ENCODE measurements around the gene JAKMIP3.

Gene JAKMIP3

DNA sequence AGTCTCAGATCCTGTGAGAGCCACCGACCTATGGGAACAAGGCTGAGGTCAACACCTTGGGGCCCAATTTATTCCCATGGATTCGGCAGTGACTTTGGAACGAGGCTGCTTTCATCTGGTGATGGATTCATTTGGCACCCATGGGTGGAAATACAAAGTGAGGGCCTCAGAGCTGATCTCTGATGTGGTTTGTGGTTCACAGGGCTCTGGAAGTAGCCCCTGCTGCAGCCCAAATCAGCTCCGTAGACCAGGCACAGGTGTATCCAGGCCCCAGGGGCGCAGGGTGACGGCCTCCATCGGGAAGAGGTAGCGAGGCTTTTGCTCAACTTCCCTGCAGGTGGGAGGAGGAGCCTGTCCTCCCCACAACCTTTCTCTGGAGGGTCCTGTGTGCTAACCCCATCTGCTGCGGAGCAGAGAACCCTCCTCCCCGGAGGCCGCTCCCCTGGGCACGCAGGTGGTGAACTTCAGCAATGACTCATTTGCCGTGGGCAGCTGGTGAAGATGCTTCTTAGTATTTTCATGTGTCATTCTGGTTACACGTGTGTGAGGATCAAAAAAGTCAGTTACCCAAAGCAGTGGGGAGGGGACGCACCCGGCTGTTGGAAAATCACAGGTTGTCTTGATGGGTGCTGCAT is 7.5 kb upstream of the JAKMIP3 start:
- TF ChIP-seq, protein P1, sequence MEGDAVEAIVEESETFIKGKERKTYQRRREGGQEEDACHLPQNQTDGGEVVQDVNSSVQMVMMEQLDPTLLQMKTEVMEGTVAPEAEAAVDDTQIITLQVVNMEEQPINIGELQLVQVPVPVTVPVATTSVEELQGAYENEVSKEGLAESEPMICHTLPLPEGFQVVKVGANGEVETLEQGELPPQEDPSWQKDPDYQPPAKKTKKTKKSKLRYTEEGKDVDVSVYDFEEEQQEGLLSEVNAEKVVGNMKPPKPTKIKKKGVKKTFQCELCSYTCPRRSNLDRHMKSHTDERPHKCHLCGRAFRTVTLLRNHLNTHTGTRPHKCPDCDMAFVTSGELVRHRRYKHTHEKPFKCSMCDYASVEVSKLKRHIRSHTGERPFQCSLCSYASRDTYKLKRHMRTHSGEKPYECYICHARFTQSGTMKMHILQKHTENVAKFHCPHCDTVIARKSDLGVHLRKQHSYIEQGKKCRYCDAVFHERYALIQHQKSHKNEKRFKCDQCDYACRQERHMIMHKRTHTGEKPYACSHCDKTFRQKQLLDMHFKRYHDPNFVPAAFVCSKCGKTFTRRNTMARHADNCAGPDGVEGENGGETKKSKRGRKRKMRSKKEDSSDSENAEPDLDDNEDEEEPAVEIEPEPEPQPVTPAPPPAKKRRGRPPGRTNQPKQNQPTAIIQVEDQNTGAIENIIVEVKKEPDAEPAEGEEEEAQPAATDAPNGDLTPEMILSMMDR (IDR thresholded peaks at IDR 0.05; ENCODE audit: low read depth, low read length, missing control alignments) = no peak
- in situ Hi-C loops (cut with HindIII; ENCODE audit: low sequenced_read_pairs) = no loop called here
- no peak for DNase-seq (ENCODE audit: low read depth)

DNA sequence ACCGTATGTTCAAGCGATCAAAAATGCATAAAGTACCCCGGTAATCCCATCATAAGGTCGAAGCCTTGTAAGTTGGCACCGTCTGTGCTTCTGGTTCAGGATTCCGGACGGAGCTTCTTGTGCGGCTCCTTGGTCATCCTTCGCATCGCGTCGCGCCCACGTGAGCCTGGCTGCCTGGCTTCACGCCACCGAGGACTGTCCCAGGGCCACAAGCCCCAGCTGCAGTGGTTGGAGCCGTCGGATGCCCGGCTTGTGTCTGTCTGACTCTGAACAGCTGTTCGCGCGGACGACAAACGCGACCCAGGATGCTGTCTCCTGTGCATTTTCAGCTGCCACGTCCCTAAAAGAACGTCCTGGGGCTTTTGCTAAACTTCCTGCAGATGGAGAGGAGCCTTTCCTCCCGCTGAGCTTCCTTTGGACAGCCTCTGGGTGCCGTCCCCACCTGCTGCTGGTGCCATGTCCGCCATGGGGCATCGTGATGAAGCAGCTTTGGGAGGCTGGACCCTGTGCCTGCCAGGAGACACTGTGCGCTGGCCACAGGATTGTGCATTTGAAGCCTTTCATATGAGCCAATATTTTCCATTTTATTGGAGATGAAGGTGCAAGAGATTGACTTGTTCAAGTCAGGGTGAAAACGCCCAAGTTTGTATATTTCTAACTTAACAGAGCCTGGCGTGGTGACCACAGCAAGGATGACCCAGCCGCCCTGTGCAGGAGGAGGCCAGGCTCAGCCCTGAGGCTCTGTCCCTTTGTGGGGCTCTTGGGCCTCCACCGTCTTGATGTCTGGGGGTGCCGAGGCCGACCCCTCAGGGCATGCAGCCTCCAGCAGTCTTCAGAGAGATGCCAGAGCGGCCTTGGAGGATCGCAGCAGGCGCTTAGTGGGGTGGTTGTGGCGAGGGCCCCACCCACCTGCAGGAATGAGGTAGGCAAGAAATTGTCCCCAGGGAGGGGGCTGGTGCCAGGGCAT is 6.7 kb upstream of the JAKMIP3 start:
- H3K4me3 ChIP-seq (ENCODE audit: low read depth, low read length) = no peak overlapping the region
- DNase-seq (ENCODE audit: low read depth) = no peak
- TF ChIP-seq, protein P1 (IDR thresholded peaks at IDR 0.05; ENCODE audit: low read depth, low read length, missing control alignments) = no peak
- in situ Hi-C loops (cut with HindIII; ENCODE audit: low sequenced_read_pairs) = no loop called here

More for the DNA sequence above, 7.5 kb upstream of the JAKMIP3 start:
- H3K4me3 ChIP-seq (ENCODE audit: low read depth, low read length) = no peak overlapping the region

DNA sequence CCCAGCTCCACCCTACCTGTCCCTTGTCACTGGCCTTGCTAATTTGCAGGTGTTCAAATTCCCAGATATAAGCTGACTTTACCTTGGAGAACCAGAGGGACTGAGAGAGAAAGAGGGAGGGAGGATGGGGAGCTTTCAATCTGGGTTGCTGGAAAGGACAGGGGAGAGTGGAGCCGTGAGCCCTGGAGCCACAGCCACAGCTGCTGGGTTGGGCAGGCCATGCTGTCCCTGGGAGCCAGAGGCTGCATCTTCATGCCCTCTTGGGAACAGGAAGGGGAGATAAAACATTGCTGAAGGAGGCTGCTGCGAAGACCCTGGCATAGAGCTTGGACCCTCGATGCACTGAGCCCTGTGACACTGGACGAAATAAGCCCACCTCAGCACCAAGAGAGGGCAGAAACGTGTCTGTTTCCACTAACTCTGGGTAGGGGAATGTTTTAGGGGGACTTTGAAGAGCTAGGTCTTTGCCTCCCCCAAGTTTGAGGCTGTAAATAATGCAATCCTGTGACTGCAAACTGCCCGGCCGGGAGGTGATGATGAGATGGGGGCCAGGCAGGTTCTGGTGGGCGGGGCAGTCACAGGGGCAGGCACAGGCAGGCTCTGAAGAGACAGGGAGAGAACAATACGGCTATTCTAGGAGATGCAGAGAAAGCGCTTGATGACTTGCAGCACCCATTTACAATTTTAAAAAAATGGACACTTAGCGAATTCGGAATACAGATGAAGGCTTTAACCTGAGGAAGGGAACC is 5.8 kb upstream of the JAKMIP3 start:
- H3K4me3 ChIP-seq (ENCODE audit: low read depth, low read length) = no peak overlapping the region
- TF ChIP-seq, protein P1 (IDR thresholded peaks at IDR 0.05; ENCODE audit: low read depth, low read length, missing control alignments) = no peak
- in situ Hi-C loops (cut with HindIII; ENCODE audit: low sequenced_read_pairs) = no loop called here
- DNase-seq (ENCODE audit: low read depth) = no peak

DNA sequence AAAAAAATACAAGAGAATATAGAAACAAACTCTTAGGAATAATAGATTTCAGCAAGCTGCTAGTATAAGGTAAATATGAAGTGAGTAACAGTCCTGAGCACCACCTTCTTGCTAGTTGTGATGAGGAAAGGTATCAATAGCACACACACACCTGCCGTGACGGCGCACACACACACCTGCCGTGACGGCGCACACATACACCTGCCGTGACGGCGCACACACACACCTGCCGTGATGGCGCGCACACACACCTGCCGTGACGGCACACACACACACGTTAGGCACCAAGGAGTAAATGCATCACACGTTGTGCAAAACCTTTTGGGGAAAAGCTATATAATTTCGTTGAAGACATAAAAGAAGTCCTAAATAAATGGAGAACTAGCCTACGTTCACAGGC is 4.7 kb upstream of the JAKMIP3 start:
- H3K4me3 ChIP-seq (ENCODE audit: low read depth, low read length) = no peak overlapping the region
- in situ Hi-C loops (cut with HindIII; ENCODE audit: low sequenced_read_pairs) = no loop called here
- no peak for DNase-seq (ENCODE audit: low read depth)
- TF ChIP-seq, protein P1 (IDR thresholded peaks at IDR 0.05; ENCODE audit: low read depth, low read length, missing control alignments) = no peak

DNA sequence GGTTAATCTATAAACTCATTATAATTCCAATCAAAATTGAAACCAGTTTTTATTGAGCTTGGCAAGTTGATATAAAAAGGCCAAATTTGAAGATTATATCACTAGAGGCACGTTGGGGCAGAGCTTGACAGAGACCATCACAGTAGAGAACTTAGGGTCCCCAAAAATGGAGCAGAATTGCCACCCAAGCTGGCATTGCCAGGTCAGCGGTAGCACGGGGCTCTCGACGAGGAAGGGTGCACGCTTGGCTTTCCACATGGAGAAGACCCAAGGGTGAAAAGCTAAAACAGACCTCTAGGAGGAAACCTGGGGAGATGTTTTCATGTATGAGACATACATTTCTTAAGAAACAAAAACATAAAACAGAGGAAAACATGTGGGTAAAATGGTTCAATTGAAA is 4.3 kb upstream of the JAKMIP3 start:
- no peak for DNase-seq (ENCODE audit: low read depth)
- no peak overlapping the region for H3K4me3 ChIP-seq (ENCODE audit: low read depth, low read length)
- TF ChIP-seq, protein P1 (IDR thresholded peaks at IDR 0.05; ENCODE audit: low read depth, low read length, missing control alignments) = no peak
- in situ Hi-C loops (cut with HindIII; ENCODE audit: low sequenced_read_pairs) = no loop called here

DNA sequence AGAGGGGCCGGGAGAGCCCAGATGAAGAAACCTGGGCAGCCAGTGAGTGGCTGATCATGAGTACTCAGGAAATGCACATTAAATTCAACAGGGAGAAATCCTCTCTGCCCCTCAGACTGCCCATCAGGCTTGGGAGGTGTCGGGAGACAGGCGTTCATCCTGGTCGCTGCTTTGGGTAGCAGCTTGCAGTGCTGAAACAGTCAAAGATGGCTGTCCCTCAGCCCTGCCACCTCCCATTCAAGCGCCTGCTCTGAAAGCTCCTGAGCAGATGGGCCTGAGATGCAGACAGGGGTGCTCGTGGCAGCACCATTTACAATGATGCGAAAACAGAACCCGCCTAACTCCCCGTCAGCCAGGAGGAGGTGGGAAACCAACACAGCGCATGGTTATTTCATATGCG is 3.6 kb upstream of the JAKMIP3 start:
- in situ Hi-C loops (cut with HindIII; ENCODE audit: low sequenced_read_pairs) = no loop called here

More for the DNA sequence above, 3.6 kb upstream of the JAKMIP3 start:
- no peak overlapping the region for H3K4me3 ChIP-seq (ENCODE audit: low read depth, low read length)
- TF ChIP-seq, protein P1 (IDR thresholded peaks at IDR 0.05; ENCODE audit: low read depth, low read length, missing control alignments) = no peak
- no peak for DNase-seq (ENCODE audit: low read depth)

Data from astrocyte of the cerebellum (primary cell).